Keratinocyte (primary cell): ENCODE data around the gene SMCP. TPM values are rescaled to one million over a fixed set of nuclear protein-coding genes. Genes with fewer than 3 reads are reported as not detected.
A peak's percentile ranks its signal among the peaks of the same experiment; 100 is the strongest.

Experiments
- DNase-seq: peaks from one replicate; pipeline ENCODE4 v3.0.0-alpha.2; 2011; ENCODE audit warnings: low read depth, missing footprints, low spot score
- FAIRE-seq: peaks from 2 replicates; lab custom pipeline; 2011; peaks lifted over from hg19 to GRCh38; lab: Jason Lieb, UNC
- H2AFZ ChIP-seq: 2 replicates; pipeline ENCODE4 v1.6.0; 2012; ENCODE audit warnings: low read length, control low read depth, inconsistent platforms; ENCODE audit not compliant: control insufficient read depth
- H3K27ac ChIP-seq: 2 replicates; pipeline ENCODE4 v1.5.1; 2011; ENCODE audit warnings: low read length; ENCODE audit not compliant: control insufficient read depth, insufficient read depth
- H3K27me3 ChIP-seq: 3 replicates; pipeline ENCODE4 v1.6.0; 2011; ENCODE audit warnings: low read length; ENCODE audit not compliant: control insufficient read depth, insufficient read depth; ENCODE audit errors: extremely low read depth
- H3K36me3 ChIP-seq, 2 experiments: 2 replicates in 1 of 2; 3 replicates in 1 of 2; pipeline ENCODE4 v1.5.1; 2011; ENCODE audit warnings: low read length in 2 of 2, mild to moderate bottlenecking in 1 of 2; ENCODE audit not compliant: control insufficient read depth in 2 of 2, insufficient read depth in 2 of 2; ENCODE audit errors: extremely low read depth in 1 of 2
- H3K4me1 ChIP-seq: 3 replicates; pipeline ENCODE4 v1.5.1; 2011; ENCODE audit warnings: low read length; ENCODE audit not compliant: control insufficient read depth, insufficient read depth; ENCODE audit errors: extremely low read depth
- H3K4me2 ChIP-seq: 3 replicates; pipeline ENCODE4 v1.6.0; 2011; ENCODE audit warnings: low read depth, low read length; ENCODE audit not compliant: control insufficient read depth, insufficient read depth; ENCODE audit errors: extremely low read depth
- H3K4me3 ChIP-seq, 3 experiments: fragments of 200-600 bp in 1 of 3; sonication (generic) in 1 of 3; 2 replicates in 2 of 3; 3 replicates in 1 of 3; pipeline ENCODE4 v1.5.1; 2011 to 2016; ENCODE audit warnings: low read length in 3 of 3, mild to moderate bottlenecking in 3 of 3, control low read depth in 2 of 3, inconsistent platforms in 1 of 3, low read depth in 1 of 3, mixed read lengths in 1 of 3, mixed run types in 1 of 3, moderate library complexity in 1 of 3; ENCODE audit not compliant: control insufficient read depth in 2 of 3, insufficient read depth in 2 of 3; ENCODE audit errors: extremely low read depth in 1 of 3
- H3K79me2 ChIP-seq: 2 replicates; pipeline ENCODE4 v1.6.0; 2012; ENCODE audit warnings: low read length; ENCODE audit not compliant: control insufficient read depth, insufficient read depth
- H3K9ac ChIP-seq: 3 replicates; pipeline ENCODE4 v1.6.0; 2011; ENCODE audit warnings: low read length; ENCODE audit not compliant: control insufficient read depth, insufficient read depth; ENCODE audit errors: extremely low read depth
- H3K9me1 ChIP-seq: 3 replicates; pipeline ENCODE4 v1.6.0; 2011; ENCODE audit warnings: low read length; ENCODE audit not compliant: control insufficient read depth, insufficient read depth; ENCODE audit errors: extremely low read depth
- H3K9me3 ChIP-seq: 2 replicates; pipeline ENCODE4 v1.5.1; 2012; ENCODE audit warnings: low read depth, low read length; ENCODE audit not compliant: control insufficient read depth
- H4K20me1 ChIP-seq: 3 replicates; pipeline ENCODE4 v1.6.0; 2011; ENCODE audit warnings: low read length; ENCODE audit not compliant: control insufficient read depth, insufficient read depth; ENCODE audit errors: extremely low read depth
- CTCF ChIP-seq, 3 experiments: IDR thresholded peaks in 1 of 3; conservative IDR thresholded peaks in 1 of 3; optimal IDR thresholded peaks in 1 of 3; 2 replicates in 2 of 3; 3 replicates in 1 of 3; pipeline versions ENCODE3 to v1.5.1; 2011; ENCODE audit warnings: low read length in 3 of 3, mild to moderate bottlenecking in 3 of 3, moderate library complexity in 2 of 3, control low read depth in 1 of 3, inconsistent platforms in 1 of 3; ENCODE audit not compliant: insufficient read depth in 2 of 3; ENCODE audit errors: extremely low read depth in 1 of 3
- EZH2 ChIP-seq: IDR thresholded peaks from one replicate; pipeline ENCODE4 v1.6.1; 2012; ENCODE audit warnings: inconsistent platforms, mild to moderate bottlenecking, low read length, moderate library complexity
- dilution Hi-C: fragments of 300-500 bp; cut with MboI; formaldehyde crosslinking; loops from one replicate; pipeline ENCODE4 v1.7.0; 2020; ENCODE audit warnings: low sequenced_read_pairs; ENCODE audit not compliant: extremely low pct_ligation_motif_present
- polyA plus RNA-seq, 5 experiments: library from polyadenylated mRNA; depleted of rRNA in 3 of 5; stranded (reverse) in 3 of 5; stranded (forward) in 1 of 5; unstranded in 1 of 5; fragments of >200 nt; gene quantifications; 1 replicate in 1 of 5; 2 replicates in 3 of 5; 3 replicates in 1 of 5; pipeline versions ENCODE4 v1.2.1 to v1.2.3, GENCODE V29; 2011 to 2012; ENCODE audit warnings: missing spikeins in 2 of 5, low read depth in 1 of 5, low replicate concordance in 1 of 5

SMCP gene
- polyA plus RNA-seq, 1 donor (not counting 4 experiments of a cell fraction or from before 2014, with no cell fraction given), result not detected

- TF ChIP-seq CTCF (optimal IDR thresholded peaks at IDR 0.05 in 1 of 3, IDR thresholded peaks at IDR 0.05 in 1 of 3, conservative IDR thresholded peaks at IDR 0.05 in 1 of 3; ENCODE audit: extremely low read depth in 1 of 3, insufficient read depth in 2 of 3, low read length in 3 of 3) (no peak), EZH2 (no peak)
- DNase-seq (no peak), FAIRE-seq (peak; percentile 73)
- Histone ChIP-seq H3K9me1 (no peaks in the 10 kb centered on the region), H3K79me2 (no peaks in the 10 kb centered on the region), H3K9me3 (no peaks in the 10 kb centered on the region), H3K27me3 (no peaks in the 10 kb centered on the region), H3K27ac (no peak overlapping the region), H2AFZ (no peak overlapping the region), H4K20me1 (no peaks in the 10 kb centered on the region), H3K4me2 (no peak overlapping the region), H3K36me3 (no peaks in the 10 kb centered on the region), H3K9ac (no peak overlapping the region), H3K4me1 (peaks cover 14% of the 10 kb centered on the region), H3K4me3 (no peak overlapping the region)
- dilution Hi-C loops, result no loop called here
These were observed 20.1 kb upstream of the SMCP start for GRCh38 chr1:152858062-152858461.

DNA sequence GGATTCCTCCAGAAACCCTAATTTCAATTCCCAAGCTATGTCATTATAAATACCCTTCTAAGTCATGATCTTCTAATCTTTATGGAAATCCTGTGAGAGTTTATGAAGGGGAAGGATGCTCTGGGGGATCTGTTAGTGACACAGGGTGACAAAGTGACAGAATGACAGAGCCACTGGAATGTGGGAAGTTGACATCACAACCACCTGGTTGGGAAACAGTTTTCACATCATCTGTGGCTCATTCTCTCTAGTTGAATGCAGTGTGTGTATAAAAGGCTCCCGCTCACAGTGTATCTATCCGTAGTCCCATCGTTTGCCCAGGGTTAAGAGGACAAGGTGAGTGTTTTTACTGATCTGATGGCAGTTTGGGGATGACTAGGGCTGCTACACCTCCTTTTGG lies 18.4 kb upstream of the SMCP start, which contains the start of gene LCE7A:
Gene LCE7A (plus strand): TSS at position 301 of the 400 bp plus-strand sequence. CDS start 702 bp downstream, outside the sequence.
- Histone ChIP-seq H3K79me2 (no peaks in the 10 kb centered on the region), H3K9me1 (no peaks in the 10 kb centered on the region), H2AFZ (no peak within 1 kb of the TSS), H3K4me2 (no peak within 1 kb of the TSS), H3K36me3 (no peaks in the 10 kb centered on the region), H3K9ac (no peak within 1 kb of the TSS), H3K27ac (no peak within 1 kb of the TSS), H3K27me3 (no peaks in the 10 kb centered on the region), H3K9me3 (no peaks in the 10 kb centered on the region), H4K20me1 (no peaks in the 10 kb centered on the region), H3K4me3 (no peak within 1 kb of the TSS), H3K4me1 (peaks cover 14% of the 10 kb centered on the region)
- TF ChIP-seq CTCF (optimal IDR thresholded peaks at IDR 0.05 in 1 of 3, IDR thresholded peaks at IDR 0.05 in 1 of 3, conservative IDR thresholded peaks at IDR 0.05 in 1 of 3; ENCODE audit: extremely low read depth in 1 of 3, insufficient read depth in 2 of 3, low read length in 3 of 3), result no peak
- TF ChIP-seq EZH2, result no peak
- FAIRE-seq, result no peak
- no peak for DNase-seq
- dilution Hi-C loops, result no loop called here
